Loucy (cell line): ENCODE measurements around the gene RDM1.

Experiments used
- H2AFZ ChIP-seq: fragments of 200-600 bp; sonication (generic); 2 replicates; pipeline ENCODE4 v1.6.0; 2016; ENCODE audit warnings: antibody characterized with exemption, mild to moderate bottlenecking, low read length, moderate library complexity
- H3F3A ChIP-seq: fragments of 200-600 bp; 2 replicates; pipeline ENCODE4 v1.6.0; 2016; ENCODE audit warnings: antibody characterized with exemption, low read depth, mild to moderate bottlenecking
- H3K27me3 ChIP-seq: fragments of 200-600 bp; sonication (generic); 2 replicates; pipeline ENCODE4 v1.6.1; 2014; ENCODE audit warnings: low read length, mild to moderate bottlenecking; ENCODE audit not compliant: insufficient read depth, poor library complexity, severe bottlenecking
- H3K36me3 ChIP-seq: fragments of 200-600 bp; sonication (generic); 2 replicates; pipeline ENCODE4 v1.6.1; 2016; ENCODE audit warnings: low read length; ENCODE audit not compliant: insufficient read depth
- H3K4me1 ChIP-seq: fragments of 200-600 bp; sonication (generic); 2 replicates; pipeline ENCODE4 v1.5.1; 2014; ENCODE audit warnings: low read length, mild to moderate bottlenecking; ENCODE audit not compliant: insufficient read depth, poor library complexity, severe bottlenecking
- H3K4me2 ChIP-seq: fragments of 200-600 bp; sonication (generic); 2 replicates; pipeline ENCODE4 v1.6.0; 2014; ENCODE audit warnings: antibody characterized with exemption, low read length, low read depth, mild to moderate bottlenecking; ENCODE audit not compliant: poor library complexity, severe bottlenecking
- H3K4me3 ChIP-seq: fragments of 200-600 bp; sonication (generic); 2 replicates; pipeline ENCODE4 v1.5.1; 2014; ENCODE audit warnings: low read length, mild to moderate bottlenecking, mixed read lengths; ENCODE audit not compliant: poor library complexity, severe bottlenecking
- H3K79me2 ChIP-seq: fragments of 200-600 bp; sonication (generic); 2 replicates; pipeline ENCODE4 v1.6.1; 2014; ENCODE audit warnings: low read length; ENCODE audit not compliant: insufficient read depth
- H3K9ac ChIP-seq: fragments of 200-600 bp; sonication (generic); 2 replicates; pipeline ENCODE4 v1.6.0; 2014; ENCODE audit warnings: mild to moderate bottlenecking, low read depth, low read length, moderate library complexity; ENCODE audit not compliant: poor library complexity, severe bottlenecking
- H3K9me2 ChIP-seq: fragments of 200-600 bp; sonication (generic); replicated peaks from 2 replicates; pipeline ENCODE4 v1.6.1; 2016; ENCODE audit warnings: low read depth, low read length, mixed read lengths
- H3K9me3 ChIP-seq: fragments of 200-600 bp; sonication (generic); 2 replicates; pipeline ENCODE4 v1.6.1; 2014; ENCODE audit warnings: mild to moderate bottlenecking, antibody characterized with exemption, low read length, low read depth; ENCODE audit not compliant: insufficient read depth
- H4K20me1 ChIP-seq: fragments of 200-600 bp; sonication (generic); 2 replicates; pipeline ENCODE4 v1.6.0; 2014; ENCODE audit warnings: antibody characterized with exemption, low read length, mild to moderate bottlenecking; ENCODE audit not compliant: insufficient read depth, poor library complexity, severe bottlenecking
- CTCF ChIP-seq: fragments of 200-600 bp; sonication (generic); conservative IDR thresholded peaks from 2 replicates; pipeline ENCODE4 v1.5.1; 2014; ENCODE audit warnings: mild to moderate bottlenecking, antibody characterized with exemption, low read length
- EZH2phosphoT487 ChIP-seq: fragments of 200-600 bp; IDR thresholded peaks from 2 replicates; pipeline ENCODE4 v1.6.1; 2018; ENCODE audit warnings: antibody characterized with exemption, mild to moderate bottlenecking, moderate library complexity, borderline replicate concordance

Gene RDM1

DNA sequence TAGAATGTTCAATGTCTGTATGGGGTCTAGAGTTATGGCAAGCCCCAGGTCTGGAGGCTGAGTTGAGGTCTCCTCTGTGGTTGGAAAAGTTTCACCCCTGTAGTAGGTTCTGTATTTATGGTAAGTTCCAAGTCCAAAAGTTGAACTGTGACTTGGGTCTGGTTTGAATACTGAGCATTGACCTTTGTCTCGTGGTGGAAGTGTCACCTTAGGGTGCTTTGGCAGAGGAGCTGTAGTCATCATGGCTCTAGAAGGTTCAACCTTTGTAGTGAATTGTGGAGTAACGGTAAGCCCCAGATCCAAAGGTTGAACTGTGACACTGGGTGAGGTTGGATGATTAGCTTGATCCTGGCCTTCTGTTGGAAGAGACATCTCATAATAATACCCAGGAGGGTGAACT, 17.6 kb downstream of the RDM1 start:
- no peaks in the 10 kb centered on the region for H3K36me3 ChIP-seq
- H3K9me2 ChIP-seq, result no peaks in the 10 kb centered on the region
- no peaks in the 10 kb centered on the region for H3F3A ChIP-seq
- no peaks in the 10 kb centered on the region for H3K9me3 ChIP-seq
- no peak overlapping the region for H3K9ac ChIP-seq
- H3K4me1 ChIP-seq, result no peaks in the 10 kb centered on the region
- H4K20me1 ChIP-seq, result no peaks in the 10 kb centered on the region
- TF ChIP-seq CTCF, result no peak
- TF ChIP-seq EZH2phosphoT487, result no peak
- H3K79me2 ChIP-seq, result no peaks in the 10 kb centered on the region
- H2AFZ ChIP-seq, result no peak overlapping the region
- H3K27me3 ChIP-seq, result no peaks in the 10 kb centered on the region
- no peak overlapping the region for H3K4me3 ChIP-seq
- H3K4me2 ChIP-seq, result no peak overlapping the region

DNA sequence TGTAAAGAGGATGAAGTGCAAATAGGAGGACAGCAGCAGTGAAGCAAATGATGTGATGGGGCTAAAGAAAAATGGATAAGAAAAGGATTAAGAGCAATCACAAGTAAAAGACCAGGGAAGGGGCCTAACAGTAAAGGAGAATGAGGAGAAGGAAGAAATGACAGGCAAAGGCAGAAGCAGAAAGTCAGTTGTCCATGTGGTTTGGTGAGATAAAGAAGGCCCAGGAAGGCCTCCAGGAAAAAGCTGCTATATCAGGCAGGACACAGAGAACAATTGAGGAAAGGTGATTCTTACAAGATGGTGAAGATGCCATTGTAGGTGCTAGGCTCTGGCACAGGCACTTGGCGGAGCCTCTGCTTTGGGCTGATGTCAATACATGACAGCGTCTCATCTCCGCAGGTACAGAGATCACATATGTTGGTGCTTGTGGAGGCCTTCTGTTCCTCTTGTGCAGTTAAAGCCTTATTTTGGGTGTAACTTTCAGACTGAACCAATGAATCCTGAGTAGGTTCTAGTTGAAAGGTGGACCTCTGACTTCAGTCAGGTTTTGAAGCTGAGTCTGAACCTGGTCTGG, 18.1 kb downstream of the RDM1 start:
- H2AFZ ChIP-seq, result no peak overlapping the region
- H3K9me2 ChIP-seq, result no peaks in the 10 kb centered on the region
- H3K27me3 ChIP-seq, result no peaks in the 10 kb centered on the region
- H3K36me3 ChIP-seq, result no peaks in the 10 kb centered on the region
- H3K9me3 ChIP-seq, result no peaks in the 10 kb centered on the region
- H3K4me2 ChIP-seq, result no peak overlapping the region
- H3F3A ChIP-seq, result no peaks in the 10 kb centered on the region
- no peak overlapping the region for H3K4me3 ChIP-seq
- no peaks in the 10 kb centered on the region for H3K79me2 ChIP-seq
- no peaks in the 10 kb centered on the region for H3K4me1 ChIP-seq
- no peak overlapping the region for H3K9ac ChIP-seq
- H4K20me1 ChIP-seq, result no peaks in the 10 kb centered on the region
- TF ChIP-seq EZH2phosphoT487, result no peak
- no peak for TF ChIP-seq CTCF

DNA sequence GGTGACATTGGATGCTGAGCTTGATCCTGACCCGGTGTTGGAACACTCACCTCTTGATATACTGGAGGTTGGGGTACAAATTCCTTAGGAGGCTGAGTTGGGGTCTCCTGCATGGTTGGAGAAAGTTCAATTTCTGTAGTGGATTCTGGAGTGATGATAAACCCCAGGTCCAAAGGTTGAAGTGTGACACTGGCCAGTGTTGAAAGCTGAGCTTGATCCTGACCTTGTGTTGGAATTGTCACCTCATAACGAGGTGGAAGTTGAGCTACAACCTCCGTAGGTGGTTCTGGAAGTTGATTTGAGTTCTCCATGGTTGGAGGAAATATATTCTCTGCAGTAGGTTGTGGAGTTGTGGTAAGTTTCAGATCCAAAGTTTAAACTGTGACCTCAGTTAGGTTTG, 21.2 kb downstream of the RDM1 start:
- Histone ChIP-seq H3K36me3 (no peaks in the 10 kb centered on the region), H3K9me3 (no peaks in the 10 kb centered on the region), H3K27me3 (no peaks in the 10 kb centered on the region), H3K4me3 (no peak overlapping the region), H3K9me2 (no peaks in the 10 kb centered on the region), H3K9ac (no peak overlapping the region), H3K4me2 (no peak overlapping the region), H2AFZ (no peak overlapping the region), H3K4me1 (no peaks in the 10 kb centered on the region), H4K20me1 (no peaks in the 10 kb centered on the region), H3F3A (no peaks in the 10 kb centered on the region), H3K79me2 (no peaks in the 10 kb centered on the region)
- no peak for TF ChIP-seq EZH2phosphoT487
- no peak for TF ChIP-seq CTCF
